Neuronal stem cell (in vitro differentiated cells): ENCODE data around the gene BBIP1.

ENCODE experiments used
- DNase-seq: peaks from one replicate; pipeline ENCODE4 v3.0.0-alpha.2; 2013; ENCODE audit warnings: low spot score
- H2AFZ ChIP-seq: one replicate; pipeline ENCODE4 v1.6.1; 2013; ENCODE audit warnings: mild to moderate bottlenecking, low read length, inconsistent platforms
- H2AK5ac ChIP-seq: 2 replicates; pipeline ENCODE4 v1.6.1; 2013; ENCODE audit warnings: low read depth, mild to moderate bottlenecking, inconsistent platforms, low read length, moderate library complexity, mixed read lengths
- H2BK120ac ChIP-seq: 2 replicates; pipeline ENCODE4 v1.6.1; 2013; ENCODE audit warnings: low read depth, mild to moderate bottlenecking, inconsistent platforms, low read length, moderate library complexity, mixed read lengths
- H2BK12ac ChIP-seq: one replicate; pipeline ENCODE4 v1.6.1; 2013; ENCODE audit warnings: low read length, inconsistent platforms
- H2BK15ac ChIP-seq: 2 replicates; pipeline ENCODE4 v1.6.1; 2013; ENCODE audit warnings: mild to moderate bottlenecking, low read length, inconsistent platforms, mixed read lengths
- H2BK5ac ChIP-seq: one replicate; pipeline ENCODE4 v1.6.1; 2013; ENCODE audit warnings: inconsistent platforms, mild to moderate bottlenecking, low read length, moderate library complexity
- H3K14ac ChIP-seq: one replicate; pipeline ENCODE4 v1.6.1; 2013; ENCODE audit warnings: low read length, inconsistent platforms
- H3K18ac ChIP-seq: 2 replicates; pipeline ENCODE4 v1.6.1; 2013; ENCODE audit warnings: low read length, inconsistent platforms
- H3K23ac ChIP-seq: 2 replicates; pipeline ENCODE4 v1.6.1; 2013; ENCODE audit warnings: low read depth, mild to moderate bottlenecking, mixed read lengths, low read length, inconsistent platforms; ENCODE audit not compliant: poor library complexity
- H3K27ac ChIP-seq: replicated peaks from 3 replicates; pipeline ENCODE4 v1.5.1; 2013; ENCODE audit warnings: low read length, inconsistent platforms
- H3K27me3 ChIP-seq, 3 experiments: 2 replicates each; pipeline ENCODE4 v1.6.1; 2013; ENCODE audit warnings: low read length in 3 of 3, mild to moderate bottlenecking in 2 of 3, inconsistent platforms in 1 of 3, low read depth in 1 of 3, mixed read lengths in 1 of 3, moderate library complexity in 1 of 3; ENCODE audit not compliant: control insufficient read depth in 3 of 3, insufficient read depth in 3 of 3
- H3K36me3 ChIP-seq, 2 donors: replicated peaks in 1 of 2; 2 replicates each; pipeline ENCODE4 v1.6.1; 2013; ENCODE audit warnings: low read length in 2 of 2; ENCODE audit not compliant: control insufficient read depth in 2 of 2, insufficient read depth in 2 of 2
- H3K4ac ChIP-seq: 2 replicates; pipeline ENCODE4 v1.6.1; 2013; ENCODE audit warnings: inconsistent platforms, mild to moderate bottlenecking, low read length, moderate library complexity
- H3K4me1 ChIP-seq, 2 donors: 1 replicate in 1 of 2; 2 replicates in 1 of 2; pipeline ENCODE4 v1.6.1; 2013; ENCODE audit warnings: low read length in 2 of 2, low read depth in 1 of 2; ENCODE audit not compliant: control insufficient read depth in 2 of 2, insufficient read depth in 1 of 2
- H3K4me2 ChIP-seq: one replicate; pipeline ENCODE4 v1.6.1; 2013; ENCODE audit warnings: mild to moderate bottlenecking, low read length, inconsistent platforms; ENCODE audit not compliant: insufficient read depth, poor library complexity, severe bottlenecking
- H3K4me3 ChIP-seq, 2 donors: 2 replicates each; pipeline ENCODE4 v1.5.1; 2013; ENCODE audit warnings: low read length in 2 of 2, mild to moderate bottlenecking in 2 of 2, inconsistent platforms in 1 of 2, moderate library complexity in 1 of 2
- H3K79me1 ChIP-seq: one replicate; pipeline ENCODE4 v1.6.1; 2013; ENCODE audit warnings: low read depth, mild to moderate bottlenecking, inconsistent platforms, low read length, moderate library complexity
- H3K9ac ChIP-seq: one replicate; pipeline ENCODE4 v1.6.1; 2013; ENCODE audit warnings: mild to moderate bottlenecking, low read depth, low read length, inconsistent platforms; ENCODE audit not compliant: poor library complexity
- H3K9me3 ChIP-seq, 2 donors: replicated peaks in 1 of 2; 2 replicates each; pipeline versions ENCODE3 to v1.6.1; 2013; ENCODE audit warnings: low read length in 2 of 2, mild to moderate bottlenecking in 2 of 2, inconsistent platforms in 1 of 2, low read depth in 1 of 2, mixed read lengths in 1 of 2, moderate library complexity in 1 of 2; ENCODE audit not compliant: control insufficient read depth in 2 of 2, insufficient read depth in 1 of 2
- H4K8ac ChIP-seq: one replicate; pipeline ENCODE4 v1.6.1; 2013; ENCODE audit warnings: low read depth, mild to moderate bottlenecking, inconsistent platforms, low read length, moderate library complexity
- H4K91ac ChIP-seq: one replicate; pipeline ENCODE4 v1.6.1; 2013; ENCODE audit warnings: low read length, low read depth, mild to moderate bottlenecking, inconsistent platforms; ENCODE audit not compliant: poor library complexity
- WGBS, 2 donors: extraction: QIAGEN DNeasy Blood & Tissue Kit; methylation state at CpG; one replicate each; pipeline ENCODE4 v1.1.7; 2013; ENCODE audit warnings: missing lambda C conversion rate in 2 of 2, mixed read lengths in 1 of 2; ENCODE audit not compliant: insufficient read length in 2 of 2, insufficient replicate concordance in 1 of 2; ENCODE audit errors: extremely low coverage in 2 of 2; 5-methylcytosine and 5-hydroxymethylcytosine counted together

BBIP1 gene

GRCh38 chr10:110914431-110914830 is 4.5 kb downstream of the BBIP1 start:
- DNase-seq = no peak
- H3K27me3 ChIP-seq = no peaks in the 10 kb centered on the region
- peaks cover 5 to 24% of the 10 kb centered on the region in 2 donors for H3K36me3 ChIP-seq
- no peak overlapping the region for H2BK120ac ChIP-seq
- no peak overlapping the region for H2AFZ ChIP-seq
- H3K4me2 ChIP-seq = no peak overlapping the region
- no peak overlapping the region for H3K14ac ChIP-seq
- H2AK5ac ChIP-seq = no peak overlapping the region
- H3K9ac ChIP-seq = no peak overlapping the region
- H3K18ac ChIP-seq = no peak overlapping the region
- peaks cover 2 to 10% of the 10 kb centered on the region in 2 donors for H3K4me1 ChIP-seq
- no peak overlapping the region for H2BK5ac ChIP-seq
- H4K8ac ChIP-seq = no peak overlapping the region
- no peak overlapping the region for H3K27ac ChIP-seq
- H3K4ac ChIP-seq = no peak overlapping the region
- WGBS, 2 donors = no CpG with 5 or more reads among the region's 2 CpGs
- H2BK12ac ChIP-seq = no peak overlapping the region
- no peaks in the 10 kb centered on the region for H3K79me1 ChIP-seq
- no peak overlapping the region for H4K91ac ChIP-seq
- no peak overlapping the region for H3K23ac ChIP-seq
- H3K9me3 ChIP-seq = no peaks in the 10 kb centered on the region
- no peak overlapping the region for H3K4me3 ChIP-seq
- no peak overlapping the region for H2BK15ac ChIP-seq

DNA sequence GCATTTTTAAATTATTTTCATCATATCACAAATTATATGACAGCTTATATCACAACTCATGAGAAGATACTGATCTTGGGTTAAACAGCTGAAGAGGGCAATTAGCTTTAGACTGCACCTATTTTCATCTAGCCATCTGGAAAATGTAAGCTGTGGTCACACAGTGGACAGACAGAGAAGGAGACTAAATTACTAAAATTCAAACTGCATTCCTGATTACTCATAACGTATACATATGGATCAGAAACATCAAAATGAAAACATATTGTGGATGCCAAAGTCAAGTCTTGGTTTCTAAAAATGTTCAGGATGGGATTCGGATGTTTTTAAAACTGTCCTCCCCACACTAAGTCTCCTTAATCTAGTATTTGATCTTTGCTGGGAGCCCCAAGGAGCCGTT is 6.6 kb downstream of the BBIP1 start:
- Histone ChIP-seq H3K9me3 (no peaks in the 10 kb centered on the region), H3K23ac (no peak overlapping the region), H2AK5ac (no peak overlapping the region), H2BK15ac (no peak overlapping the region), H3K4me2 (no peak overlapping the region), H3K79me1 (no peaks in the 10 kb centered on the region), H2BK5ac (no peak overlapping the region), H3K36me3 (peaks cover 5 to 24% of the 10 kb centered on the region in 2 donors), H2BK12ac (no peak overlapping the region), H3K18ac (no peak overlapping the region), H4K8ac (no peak overlapping the region), H3K27ac (no peak overlapping the region), H2AFZ (no peak overlapping the region), H2BK120ac (no peak overlapping the region), H3K9ac (no peak overlapping the region), H3K4me3 (no peak overlapping the region), H3K14ac (no peak overlapping the region), H3K4me1 (peaks cover 2 to 8% of the 10 kb centered on the region in 2 donors), H3K4ac (no peak overlapping the region), H3K27me3 (no peaks in the 10 kb centered on the region), H4K91ac (no peak overlapping the region)
- DNase-seq = no peak
- WGBS, 2 donors = no CpG with 5 or more reads among the region's 3 CpGs

GRCh38 chr10:110910138-110910537 is 8.8 kb downstream of the BBIP1 start:
- no peak overlapping the region for H3K4me2 ChIP-seq
- H3K23ac ChIP-seq = no peak overlapping the region
- peaks cover 1 to 20% of the 10 kb centered on the region in 2 donors for H3K36me3 ChIP-seq
- WGBS, 2 donors = no CpG with 5 or more reads among the region's 4 CpGs
- no peak overlapping the region for H2AFZ ChIP-seq
- no peak overlapping the region for H4K91ac ChIP-seq
- H3K4me3 ChIP-seq = no peak overlapping the region
- H3K79me1 ChIP-seq = no peaks in the 10 kb centered on the region
- H3K9me3 ChIP-seq = no peaks in the 10 kb centered on the region
- no peak overlapping the region for H2BK120ac ChIP-seq
- no peak overlapping the region for H3K14ac ChIP-seq
- no peak overlapping the region for H2BK12ac ChIP-seq
- H3K27ac ChIP-seq = no peak overlapping the region
- no peak overlapping the region for H3K4ac ChIP-seq
- H3K9ac ChIP-seq = no peak overlapping the region
- no peaks in the 10 kb centered on the region for H3K4me1 ChIP-seq
- no peak overlapping the region for H2BK15ac ChIP-seq
- H3K27me3 ChIP-seq = no peaks in the 10 kb centered on the region
- no peak overlapping the region for H2BK5ac ChIP-seq
- H2AK5ac ChIP-seq = no peak overlapping the region
- no peak overlapping the region for H3K18ac ChIP-seq
- no peak overlapping the region for H4K8ac ChIP-seq
- no peak for DNase-seq

DNA sequence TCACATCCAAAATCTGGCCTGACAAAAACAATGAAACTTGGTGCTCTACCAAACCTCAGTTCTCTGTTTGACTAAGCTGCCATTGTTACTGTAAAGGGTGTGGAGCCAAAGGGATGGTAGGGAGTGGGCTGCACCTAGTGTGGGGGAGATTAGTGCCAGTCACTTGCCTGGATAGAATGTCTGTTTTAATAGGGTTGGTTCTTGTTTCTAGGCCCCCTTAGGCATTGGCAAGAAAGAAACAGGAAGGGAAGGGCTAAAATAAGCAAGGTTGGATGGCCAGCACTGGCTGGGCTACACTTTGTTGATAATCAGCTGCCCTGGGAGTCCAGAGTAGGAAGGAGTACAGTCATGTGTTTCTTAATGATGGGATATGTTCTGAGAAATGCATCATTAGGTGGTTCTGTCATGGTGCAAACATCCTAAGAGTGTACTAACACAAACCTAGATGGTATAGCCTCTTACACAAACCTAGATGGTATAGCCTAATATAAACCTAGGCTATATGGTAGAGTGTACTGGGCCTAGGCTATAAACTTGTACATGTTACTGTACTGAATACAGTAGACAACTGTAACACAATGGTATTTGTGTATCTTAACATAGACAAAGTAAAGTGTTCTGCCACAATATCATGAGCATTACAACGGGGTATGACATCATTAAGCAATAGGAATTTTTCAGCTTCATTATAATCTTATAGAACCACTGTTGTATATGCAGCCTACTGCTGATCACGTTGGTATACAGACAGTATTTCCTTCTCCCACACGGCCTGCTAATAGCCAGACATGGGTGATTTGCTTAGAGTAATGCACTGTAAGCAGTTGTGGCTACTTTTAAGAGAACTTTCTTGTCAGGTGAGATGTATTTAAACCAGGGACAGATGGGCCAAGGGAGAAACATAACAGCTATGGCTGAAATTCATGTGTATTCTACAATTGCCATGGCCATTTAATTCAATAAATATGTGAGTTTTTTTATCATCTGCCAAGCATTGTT is 15.4 kb downstream of the BBIP1 start:
- Histone ChIP-seq H2BK120ac (no peak overlapping the region), H2AFZ (no peak overlapping the region), H3K14ac (no peak overlapping the region), H3K9ac (no peak overlapping the region), H3K9me3 (no peaks in the 10 kb centered on the region), H3K4me3 (no peak overlapping the region), H3K4me1 (peaks cover 0 to 1% of the 10 kb centered on the region in 2 donors), H3K27me3 (no peaks in the 10 kb centered on the region), H2AK5ac (no peak overlapping the region), H4K91ac (no peak overlapping the region), H3K27ac (no peak overlapping the region), H4K8ac (no peak overlapping the region), H3K4ac (no peak overlapping the region), H2BK5ac (no peak overlapping the region), H3K36me3 (peaks cover 2 to 54% of the 10 kb centered on the region in 2 donors), H2BK15ac (no peak overlapping the region), H3K79me1 (no peaks in the 10 kb centered on the region), H3K23ac (no peak overlapping the region), H3K4me2 (no peak overlapping the region), H3K18ac (no peak overlapping the region), H2BK12ac (no peak overlapping the region)
- DNase-seq = no peak
- no CpG with 5 or more reads among the region's 3 CpGs for WGBS, 2 donors
